ENCODE results near the gene BHLHA15. TPM values are rescaled to one million over a fixed set of nuclear protein-coding genes. Genes with fewer than 3 reads are reported as not detected.

The BHLHA15 gene
- total RNA-seq, 2 donors from 2014 or later, result 0.37 to 0.38 TPM

- no peak for ATAC-seq
- DNase-seq, result no peak
- intact Hi-C loops (cut with DNase I), result loop anchor here in 1 of 2 donors (2.0 kb wide), 1 partner anchor 20 kb away; no protein-coding TSS in a partner anchor
Observed at GRCh38 chr7:98204670-98205069, 6.6 kb upstream of the BHLHA15 start.

- intact Hi-C loops (cut with DNase I), result loop anchor here in 1 of 2 donors (2.0 kb wide), 1 partner anchor 21 kb away; no protein-coding TSS in a partner anchor
- ATAC-seq (no peak), DNase-seq (no peak)
Observed at GRCh38 chr7:98205162-98205845, 5.9 kb upstream of the BHLHA15 start.

- no peak for DNase-seq
- intact Hi-C loops (cut with DNase I), result no loop called here
- ATAC-seq, result no peak
Observed at GRCh38 chr7:98206451-98207330, 4.5 kb upstream of the BHLHA15 start.

GRCh38 chr7:98209166-98209920 is 1.9 kb upstream of the BHLHA15 start:
- intact Hi-C loops (cut with DNase I), result no loop called here
- no peak for ATAC-seq
- DNase-seq, result no peak

GRCh38 chr7:98210513-98211220 is 572 bp upstream of the BHLHA15 start:
- peak in 1 of 2 donors; percentile 28 for ATAC-seq
- DNase-seq, result no peak
- intact Hi-C loops (cut with DNase I), result no loop called here

GRCh38 chr7:98211676-98212531 is 665 bp downstream of the BHLHA15 start:
- intact Hi-C loops (cut with DNase I), result no loop called here
- peak; percentile 7 to 12 for ATAC-seq

GRCh38 chr7:98212532-98213041 is 1.3 kb downstream of the BHLHA15 start:
- DNase-seq (no peak), ATAC-seq (peak in 1 of 2 donors; percentile 6)
- intact Hi-C loops (cut with DNase I), result no loop called here

More at GRCh38 chr7:98211676-98212531, 665 bp downstream of the BHLHA15 start:
- no peak for DNase-seq

GRCh38 chr7:98213296-98213887 is 2.2 kb downstream of the BHLHA15 start:
- DNase-seq, result peak; percentile 4
- peak in 1 of 2 donors; percentile 2 for ATAC-seq
- intact Hi-C loops (cut with DNase I), result no loop called here

- ATAC-seq (peak in 1 of 2 donors; percentile 25), DNase-seq (peak; percentile 18)
- intact Hi-C loops (cut with DNase I), result no loop called here
Observed at GRCh38 chr7:98213888-98214810, 2.9 kb downstream of the BHLHA15 start.

- DNase-seq (peak; percentile 13), ATAC-seq (no peak)
- intact Hi-C loops (cut with DNase I), result no loop called here
Observed at GRCh38 chr7:98214811-98215321, 3.6 kb downstream of the BHLHA15 start.

GRCh38 chr7:98215561-98216495 is 4.6 kb downstream of the BHLHA15 start:
- intact Hi-C loops (cut with DNase I), result no loop called here
- peak; percentile 19 for DNase-seq
- no peak for ATAC-seq

GRCh38 chr7:98216941-98217622 is 5.8 kb downstream of the BHLHA15 start:
- ATAC-seq (no peak), DNase-seq (peak; percentile 18)
- intact Hi-C loops (cut with DNase I), result no loop called here

- DNase-seq (peak; percentile 23), ATAC-seq (peak in 1 of 2 donors; percentile 7)
- intact Hi-C loops (cut with DNase I), result no loop called here
Observed at GRCh38 chr7:98217623-98218582, 6.7 kb downstream of the BHLHA15 start.
